Measurements from ENCODE around the gene NOTCH3.

DNA sequence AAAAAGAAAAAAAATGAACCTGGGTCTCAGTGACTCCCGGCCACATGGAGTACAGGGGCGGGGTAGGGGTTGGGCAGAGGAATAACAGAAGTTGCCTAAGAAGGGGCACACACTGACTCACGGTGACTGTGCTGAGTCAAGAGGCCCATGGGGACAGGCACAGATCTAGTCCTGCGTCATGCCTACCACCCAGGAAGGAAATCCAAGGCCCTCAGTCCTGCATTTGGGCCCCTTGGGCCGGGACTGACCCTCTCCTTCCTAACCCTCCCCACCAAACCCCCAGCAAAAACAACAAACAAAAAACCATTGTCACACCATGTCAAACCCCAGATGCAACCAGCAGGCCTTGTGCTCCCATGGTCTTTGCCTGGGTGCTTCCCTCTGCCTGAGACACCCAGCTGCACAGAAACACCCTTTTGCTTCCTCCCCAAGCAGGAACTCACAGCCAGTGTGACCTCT lies 9.6 kb upstream of the NOTCH3 start:
- TF ChIP-seq, protein P1, sequence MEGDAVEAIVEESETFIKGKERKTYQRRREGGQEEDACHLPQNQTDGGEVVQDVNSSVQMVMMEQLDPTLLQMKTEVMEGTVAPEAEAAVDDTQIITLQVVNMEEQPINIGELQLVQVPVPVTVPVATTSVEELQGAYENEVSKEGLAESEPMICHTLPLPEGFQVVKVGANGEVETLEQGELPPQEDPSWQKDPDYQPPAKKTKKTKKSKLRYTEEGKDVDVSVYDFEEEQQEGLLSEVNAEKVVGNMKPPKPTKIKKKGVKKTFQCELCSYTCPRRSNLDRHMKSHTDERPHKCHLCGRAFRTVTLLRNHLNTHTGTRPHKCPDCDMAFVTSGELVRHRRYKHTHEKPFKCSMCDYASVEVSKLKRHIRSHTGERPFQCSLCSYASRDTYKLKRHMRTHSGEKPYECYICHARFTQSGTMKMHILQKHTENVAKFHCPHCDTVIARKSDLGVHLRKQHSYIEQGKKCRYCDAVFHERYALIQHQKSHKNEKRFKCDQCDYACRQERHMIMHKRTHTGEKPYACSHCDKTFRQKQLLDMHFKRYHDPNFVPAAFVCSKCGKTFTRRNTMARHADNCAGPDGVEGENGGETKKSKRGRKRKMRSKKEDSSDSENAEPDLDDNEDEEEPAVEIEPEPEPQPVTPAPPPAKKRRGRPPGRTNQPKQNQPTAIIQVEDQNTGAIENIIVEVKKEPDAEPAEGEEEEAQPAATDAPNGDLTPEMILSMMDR (IDR thresholded peaks at IDR 0.05) = no peak
- TF ChIP-seq POLR2A (IDR thresholded peaks at IDR 0.05) = no peak

Measured in gastroesophageal sphincter (tissue), 3 donors.